Measurements from ENCODE around the gene ADAMTS13. TPM values are rescaled to one million over a fixed set of nuclear protein-coding genes. Genes with fewer than 3 reads are reported as not detected.

Gene ADAMTS13
- total RNA-seq, 1 donor from 2014 or later: 12.9 TPM

DNA sequence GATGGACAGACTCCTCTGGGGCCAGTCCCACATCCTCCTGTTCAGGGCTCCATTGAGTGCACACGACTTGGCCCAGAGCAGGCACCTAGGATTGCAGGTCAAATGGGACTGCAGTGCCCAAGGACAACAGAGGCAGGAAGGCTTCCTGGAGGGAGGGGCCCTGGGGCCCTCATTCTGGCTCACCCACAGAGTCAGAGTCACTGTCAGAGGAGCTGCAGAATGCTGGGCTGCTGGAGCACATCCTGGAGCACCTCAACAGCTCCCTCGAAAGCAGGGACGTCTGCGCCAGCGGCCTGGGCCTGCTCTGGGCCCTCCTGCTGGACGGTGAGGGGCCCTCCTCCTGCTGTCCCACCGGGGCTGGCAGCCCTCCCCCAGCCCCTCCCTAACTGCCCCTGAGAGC, 19.5 kb upstream of the ADAMTS13 start:
- no peak for TF ChIP-seq CTCF (conservative IDR thresholded peaks at IDR 0.05)
- no peak for DNase-seq (ENCODE audit: extremely low spot score, unreplicated experiment)
- H3K27me3 Mint-ChIP-seq: no peaks in the 10 kb centered on the region
- H3K9me3 Mint-ChIP-seq: no peaks in the 10 kb centered on the region
- H3K27ac Mint-ChIP-seq: no peak overlapping the region
- H3K36me3 Mint-ChIP-seq: peaks cover 5% of the 10 kb centered on the region
- H3K4me3 Mint-ChIP-seq: no peak overlapping the region
- H3K4me1 Mint-ChIP-seq (ENCODE audit: unreplicated experiment): peaks cover 5% of the 10 kb centered on the region

DNA sequence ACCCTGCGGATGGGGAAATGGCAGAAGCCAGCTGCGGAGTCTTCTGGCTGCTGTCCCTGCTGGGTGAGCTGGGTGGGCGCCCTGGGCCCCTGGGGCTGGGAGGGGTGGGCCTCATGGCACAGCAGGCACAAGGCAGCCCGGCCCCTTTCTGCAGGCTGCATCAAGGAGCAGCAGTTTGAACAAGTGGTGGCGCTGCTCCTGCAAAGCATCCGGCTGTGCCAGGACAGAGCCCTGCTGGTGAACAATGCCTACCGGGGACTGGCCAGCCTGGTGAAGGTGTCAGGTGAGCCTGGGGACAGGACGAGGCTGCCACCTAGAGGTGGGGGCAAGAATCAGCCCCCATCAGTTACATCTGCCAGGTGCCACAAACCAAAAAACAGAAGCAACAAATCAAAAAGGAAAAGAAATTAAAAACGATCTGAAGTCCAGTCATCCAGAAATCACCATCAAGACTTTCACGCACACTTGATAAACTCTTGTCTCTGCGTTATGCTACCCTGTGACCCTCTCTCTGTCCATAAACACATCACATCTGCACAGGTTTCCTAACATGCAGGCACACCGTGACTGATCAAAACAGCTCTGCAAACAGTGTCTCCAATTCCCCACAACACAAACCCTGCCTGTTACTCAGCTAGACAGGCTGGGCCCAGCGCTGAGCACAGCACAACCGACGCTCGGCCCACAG, 18.3 kb upstream of the ADAMTS13 start:
- no peak overlapping the region for H3K4me3 Mint-ChIP-seq
- peaks cover 5% of the 10 kb centered on the region for H3K4me1 Mint-ChIP-seq (ENCODE audit: unreplicated experiment)
- TF ChIP-seq CTCF (conservative IDR thresholded peaks at IDR 0.05): peak; percentile 61
- peaks cover 5% of the 10 kb centered on the region for H3K36me3 Mint-ChIP-seq
- H3K27me3 Mint-ChIP-seq: no peaks in the 10 kb centered on the region
- no peaks in the 10 kb centered on the region for H3K9me3 Mint-ChIP-seq
- no peak for DNase-seq (ENCODE audit: extremely low spot score, unreplicated experiment)
- H3K27ac Mint-ChIP-seq: peak overlapping the region; percentile 32

DNA sequence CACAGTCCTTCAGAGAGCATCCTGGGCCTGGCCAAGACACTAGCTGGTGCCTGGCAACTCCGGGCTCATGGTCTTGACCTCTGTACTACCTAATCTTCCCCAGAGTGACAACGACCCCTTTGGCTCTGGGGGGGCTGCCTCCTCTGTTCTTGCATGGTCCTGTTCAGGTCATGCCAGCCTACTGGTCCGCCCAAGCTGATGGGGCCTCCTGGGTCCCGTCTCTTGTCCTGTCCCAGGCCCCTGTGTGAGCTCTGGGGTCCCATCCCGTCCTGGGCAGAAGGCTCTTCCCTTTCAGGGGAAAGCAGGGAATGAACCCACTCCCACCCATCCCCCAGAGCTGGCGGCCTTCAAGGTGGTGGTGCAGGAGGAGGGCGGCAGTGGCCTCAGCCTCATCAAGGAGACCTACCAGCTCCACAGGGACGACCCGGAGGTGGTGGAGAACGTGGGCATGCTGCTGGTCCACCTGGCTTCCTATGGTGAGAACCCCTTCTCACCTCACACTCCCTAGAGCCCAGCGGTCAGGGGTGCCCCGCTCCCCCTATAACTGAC, 17.6 kb upstream of the ADAMTS13 start:
- Mint-ChIP-seq H3K27me3 (no peaks in the 10 kb centered on the region), H3K4me3 (no peak overlapping the region), H3K27ac (peak overlapping the region; percentile 32), H3K36me3 (peaks cover 5% of the 10 kb centered on the region), H3K4me1 (ENCODE audit: unreplicated experiment) (peaks cover 5% of the 10 kb centered on the region), H3K9me3 (no peaks in the 10 kb centered on the region)
- no peak for DNase-seq (ENCODE audit: extremely low spot score, unreplicated experiment)
- TF ChIP-seq CTCF (conservative IDR thresholded peaks at IDR 0.05): no peak

DNA sequence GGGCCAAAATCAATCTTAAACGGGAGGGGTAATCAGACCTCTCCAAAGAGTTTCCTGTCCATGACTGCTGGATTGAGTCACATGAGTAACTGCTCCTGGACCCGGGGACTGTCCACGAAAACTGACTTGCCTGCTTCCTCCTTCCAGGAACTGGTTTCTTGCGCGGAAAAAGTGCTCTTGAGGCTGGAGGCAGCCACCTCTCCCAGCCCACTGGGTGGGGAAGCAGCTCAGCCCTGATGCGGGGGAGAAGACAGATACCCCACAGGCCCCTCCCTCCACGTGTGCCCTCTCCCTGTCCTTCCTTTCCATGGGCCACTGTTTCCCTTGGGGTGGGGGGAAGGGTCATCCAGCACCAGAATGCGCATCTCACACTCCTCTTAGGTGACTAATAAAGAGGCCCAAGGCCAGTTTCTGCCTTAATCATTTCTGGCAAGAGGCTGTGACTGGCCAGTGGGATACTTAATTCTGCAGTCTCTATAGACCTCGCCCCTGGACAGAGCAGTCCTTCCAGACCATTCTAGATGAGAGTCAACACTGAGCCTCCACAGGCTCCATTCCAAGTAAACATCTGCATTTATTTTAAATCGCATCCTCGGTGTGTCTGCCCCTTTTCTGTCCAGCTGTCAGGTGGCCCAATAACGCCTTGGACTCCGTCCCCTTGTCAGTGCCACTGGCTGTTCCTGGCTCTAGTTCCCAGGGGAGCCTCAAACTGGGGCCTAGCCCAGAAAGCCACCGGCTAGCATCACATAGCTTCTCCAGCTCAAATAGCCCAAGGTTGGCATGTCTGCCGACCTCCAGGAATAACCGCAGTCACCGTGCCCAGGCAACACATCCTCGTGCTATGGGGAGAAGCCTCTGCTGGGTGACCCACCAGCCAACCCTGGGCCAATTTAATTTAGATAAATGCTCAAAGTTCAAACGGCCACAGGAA, 16.4 kb upstream of the ADAMTS13 start:
- H3K27me3 Mint-ChIP-seq: no peaks in the 10 kb centered on the region
- DNase-seq (ENCODE audit: extremely low spot score, unreplicated experiment): no peak
- H3K4me3 Mint-ChIP-seq: no peak overlapping the region
- H3K36me3 Mint-ChIP-seq: peaks cover 5% of the 10 kb centered on the region
- H3K9me3 Mint-ChIP-seq: no peaks in the 10 kb centered on the region
- H3K27ac Mint-ChIP-seq: no peak overlapping the region
- no peak for TF ChIP-seq CTCF (conservative IDR thresholded peaks at IDR 0.05)
- peaks cover 5% of the 10 kb centered on the region for H3K4me1 Mint-ChIP-seq (ENCODE audit: unreplicated experiment)

GRCh38 chr9:133406480-133407307, 15.5 kb upstream of the ADAMTS13 start:
- Mint-ChIP-seq H3K27ac (peak overlapping the region; percentile 12), H3K9me3 (no peaks in the 10 kb centered on the region), H3K36me3 (peaks cover 5% of the 10 kb centered on the region), H3K27me3 (no peaks in the 10 kb centered on the region), H3K4me1 (ENCODE audit: unreplicated experiment) (peaks cover 5% of the 10 kb centered on the region), H3K4me3 (no peak overlapping the region)
- TF ChIP-seq CTCF (conservative IDR thresholded peaks at IDR 0.05): peak; percentile 93
- DNase-seq (ENCODE audit: extremely low spot score, unreplicated experiment): peak; percentile 86

Measured in type B pancreatic cell (in vitro differentiated cells).